Left cardiac atrium (tissue), 4 donors: ENCODE measurements around the gene DDR1. TPM values are rescaled to one million over a fixed set of nuclear protein-coding genes. Genes with fewer than 3 reads are reported as not detected.
A peak's percentile ranks its signal among the peaks of the same experiment; 100 is the strongest.

Source experiments
- ATAC-seq, 2 donors: fragments of 200-7000 bp; cut with Tn5 transposase; one replicate each; pipeline ENCODE4 v1.9.1; 2020; ENCODE audit warnings: mild to moderate bottlenecking in 2 of 2, moderate library complexity in 2 of 2
- DNase-seq: peaks from one replicate; pipeline ENCODE4 v3.0.0-alpha.2; 2020
- intact Hi-C, 2 donors: fragments of 100-400 bp; cut with DNase I; formaldehyde crosslinking; loops; one replicate each; pipeline versions ENCODE4 v1.14.1 to v1.15.1; 2022 to 2023
- microRNA-seq, 2 donors: library from miRNA; unstranded; fragments of <30 nt; microRNA quantifications; one replicate each; pipeline ENCODE4 v1.2.0, GENCODE V29; 2020
- total RNA-seq, 2 donors: library from RNA; stranded (reverse); fragmentation: NEBNext Ultra II Directional; extraction: Animal tissue kit (Norgen Biotek cat#: 25700); gene quantifications; one replicate each; pipeline ENCODE4 v1.2.1, GENCODE V29; 2021
- donor health status: DM: no; HTN: yes; CAD: no.
- donor health status: DM: no; HTN: yes; CAD: no; lungs with severe emphysema.
- donor health status: DM: yes; HTN: yes; CAD: no.
- donor health status: Dilated cardiomyopathy.

The DDR1 gene
- total RNA-seq, 2 donors from 2014 or later, result 58.4 to 60.2 TPM

DNA sequence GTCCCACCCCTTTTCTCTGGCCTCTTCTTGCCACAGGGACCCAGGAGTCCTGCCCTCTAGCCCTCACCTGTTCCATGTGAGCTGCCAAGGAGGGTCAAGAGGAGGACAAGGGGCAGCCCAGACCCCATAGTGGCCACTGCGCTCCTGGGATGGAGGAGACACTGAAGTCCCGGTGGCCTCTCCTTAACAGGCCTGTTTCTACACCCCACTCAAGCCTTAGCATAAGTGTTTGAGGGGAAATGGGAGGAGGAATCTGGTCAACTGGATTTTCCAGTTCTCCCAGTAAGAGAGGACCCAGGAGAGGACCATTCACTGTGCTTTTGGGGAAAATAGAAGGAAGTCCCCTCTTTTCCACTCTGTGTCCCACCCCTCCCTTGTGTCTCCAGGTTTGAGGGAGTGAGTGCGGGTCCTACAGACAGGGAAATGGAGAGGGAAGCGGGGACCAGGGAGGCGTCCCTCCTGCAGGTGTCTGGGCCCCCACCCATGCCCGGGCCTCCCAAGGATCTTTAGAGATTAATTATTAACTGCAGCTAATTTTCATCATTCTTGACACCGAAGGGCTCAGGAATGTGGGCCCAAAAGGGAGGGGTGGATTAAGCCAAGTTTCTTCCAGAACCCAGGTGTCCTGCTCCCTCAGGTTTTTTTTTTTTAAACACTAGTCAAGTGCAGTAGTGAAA lies 47.8 kb downstream of the DDR1 start, which contains the start of gene SFTA2:
Gene SFTA2 (minus strand): TSS at position 202 of the 677 bp plus-strand sequence. CDS start 74 bp downstream, at position 128.
- intact Hi-C loops, result no loop called here

GRCh38 chr6:30932665-30933365 lies 48.5 kb downstream of the DDR1 start:
- ATAC-seq (no peak), DNase-seq (no peak)
- intact Hi-C loops, result no loop called here

More for the DNA sequence above, 47.8 kb downstream of the DDR1 start, which contains the start of gene SFTA2:
- DNase-seq (no peak), ATAC-seq (no peak)

DNA sequence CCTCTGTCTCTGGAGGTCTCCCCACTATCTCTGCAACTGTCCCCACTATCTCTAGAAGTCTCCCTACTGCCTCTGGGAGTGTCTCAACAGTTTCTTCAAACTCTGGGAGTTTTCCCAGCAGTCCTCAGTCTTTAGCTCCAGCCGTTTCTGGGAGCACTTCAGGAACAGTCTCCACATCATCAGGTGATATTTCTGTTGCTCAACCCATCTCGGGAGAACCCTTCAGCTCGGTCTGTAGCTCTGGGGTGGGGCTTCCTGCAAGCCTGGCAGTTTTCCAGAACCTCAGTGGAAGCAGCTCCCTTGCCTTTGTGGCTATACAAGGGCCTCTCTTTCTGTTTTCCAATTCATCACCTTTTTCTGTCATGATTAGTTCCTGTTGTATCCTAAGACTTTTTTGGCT lies 50.7 kb downstream of the DDR1 start:
- intact Hi-C loops, result no loop called here

GRCh38 chr6:30937265-30937664 lies 52.9 kb downstream of the DDR1 start:
- intact Hi-C loops, result no loop called here
- DNase-seq (no peak), ATAC-seq (no peak)

More for the DNA sequence above, 50.7 kb downstream of the DDR1 start:
- ATAC-seq (peak in 1 of 2 donors; percentile 22), DNase-seq (no peak)

- intact Hi-C loops, result no loop called here
Measured at GRCh38 chr6:30938730-30939129, 54.4 kb downstream of the DDR1 start.

GRCh38 chr6:30939473-30939872 lies 55.2 kb downstream of the DDR1 start:
- ATAC-seq, result peak in 1 of 2 donors; percentile 19
- intact Hi-C loops, result no loop called here

More at GRCh38 chr6:30938730-30939129, 54.4 kb downstream of the DDR1 start:
- DNase-seq (no peak), ATAC-seq (no peak)

DNA sequence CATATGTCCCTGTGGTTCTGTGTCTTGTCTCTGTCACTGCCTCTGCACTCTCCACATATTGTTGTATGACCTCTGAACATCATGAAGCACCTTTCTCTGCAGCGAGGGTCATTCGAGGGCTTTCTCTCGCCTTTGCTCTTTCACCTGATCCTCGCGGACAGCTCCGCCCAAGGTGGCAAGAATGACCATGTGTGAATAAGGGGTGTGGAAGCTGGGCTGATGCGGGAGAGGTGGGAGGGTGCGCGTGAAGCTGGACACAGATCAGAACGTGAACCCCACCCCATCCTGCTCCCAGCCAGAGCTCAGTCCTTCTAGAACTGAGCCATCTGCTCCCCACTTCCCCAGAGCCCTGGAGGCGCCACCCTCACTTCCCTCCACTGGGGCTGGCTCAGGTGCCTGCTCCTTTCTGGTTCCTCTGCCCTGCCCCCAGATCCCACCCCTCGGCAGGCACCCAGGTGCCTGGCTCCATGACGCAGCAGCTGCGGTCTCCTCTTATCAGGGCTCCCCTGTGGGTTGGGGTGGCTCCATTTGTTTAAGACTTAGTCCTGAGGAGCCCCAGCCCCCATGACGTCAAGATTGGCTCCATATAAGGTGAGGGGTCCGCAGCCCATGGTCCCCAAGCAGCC lies 56.2 kb downstream of the DDR1 start, which contains the start of gene MUCL3:
Gene MUCL3 (plus strand): TSS at position 613 of the 626 bp plus-strand sequence. CDS start 27 bp downstream, outside the sequence.
- DNase-seq, result no peak
- intact Hi-C loops, result no loop called here
- no peak for ATAC-seq

More at GRCh38 chr6:30939473-30939872, 55.2 kb downstream of the DDR1 start:
- no peak for DNase-seq

- ATAC-seq (peak; percentile 83), DNase-seq (peak; percentile 85)
- intact Hi-C loops, result no loop called here
Measured at GRCh38 chr6:30942338-30943060, 58.2 kb downstream of the DDR1 start.

DNA sequence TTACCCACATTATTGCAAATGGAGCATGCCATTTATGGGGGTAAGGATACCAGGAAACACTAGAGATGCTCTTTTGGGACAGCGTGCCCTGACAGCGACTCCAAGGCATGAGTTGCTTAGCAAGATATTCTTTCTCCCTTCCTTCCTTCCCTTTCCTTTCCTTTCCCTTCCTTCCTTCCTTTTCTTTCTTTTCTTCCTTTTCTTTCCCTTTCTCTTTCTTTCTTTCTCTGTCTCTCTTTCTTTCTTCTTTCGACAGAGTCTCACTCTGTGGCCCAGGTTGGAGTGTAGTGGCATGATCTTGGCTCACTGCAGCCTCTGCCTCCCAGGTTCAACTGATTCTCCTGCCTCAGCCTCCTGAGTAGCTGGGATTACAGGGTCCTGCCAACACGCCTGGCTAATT lies 59.7 kb downstream of the DDR1 start:
- no peak for ATAC-seq
- intact Hi-C loops, result no loop called here
- no peak for DNase-seq

- intact Hi-C loops, result no loop called here
- DNase-seq (no peak), ATAC-seq (no peak)
Measured at GRCh38 chr6:30945281-30945680, 61.0 kb downstream of the DDR1 start.

GRCh38 chr6:30947231-30947630 lies 62.9 kb downstream of the DDR1 start:
- ATAC-seq (peak in 1 of 2 donors; percentile 49), DNase-seq (no peak)
- intact Hi-C loops, result no loop called here

DNA sequence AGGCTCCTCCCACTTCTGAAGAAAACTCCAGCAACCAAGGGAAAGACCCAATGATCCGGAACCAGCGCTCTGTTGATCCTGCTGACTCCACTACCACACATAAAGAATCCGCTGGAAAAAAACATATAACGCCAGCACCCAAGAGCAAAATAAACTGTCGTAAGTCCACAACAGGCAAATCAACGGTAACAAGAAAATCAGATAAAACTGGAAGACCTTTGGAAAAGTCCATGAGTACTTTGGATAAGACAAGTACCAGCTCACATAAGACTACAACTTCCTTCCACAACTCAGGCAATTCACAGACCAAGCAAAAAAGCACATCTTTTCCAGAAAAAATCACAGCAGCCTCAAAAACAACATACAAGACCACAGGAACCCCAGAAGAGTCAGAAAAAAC lies 64.5 kb downstream of the DDR1 start:
- DNase-seq (no peak), ATAC-seq (no peak)
- intact Hi-C loops, result no loop called here

Small RNA genes within 50 kb of the gene (microRNA-seq; reads per million reads assigned to microRNA genes)
- 0.20 to 0.54 reads per million in 2 donors for gene MIR4640

Other genes starting within 250 kb of the DDR1 start
- gene C6orf136, start 237.4 kb upstream of the DDR1 start, total RNA-seq, result 10 to 100 TPM; 30.1 to 39.3 TPM
- gene DHX16, start 211.5 kb upstream of the DDR1 start, total RNA-seq, result 10 to 100 TPM; 17.6 to 18.6 TPM
- gene PPP1R18, start 197.9 kb upstream of the DDR1 start, total RNA-seq, result 10 to 100 TPM; 28.0 to 36.8 TPM
- gene NRM, start 193.5 kb upstream of the DDR1 start, total RNA-seq, result 1 to 10 TPM; 5.3 to 6.3 TPM
- gene MDC1, start 167.2 kb upstream of the DDR1 start, total RNA-seq, result 10 to 100 TPM; 19.1 to 25.6 TPM
- 100 to 1,000 TPM; 276 to 303 TPM for gene TUBB, start 164.2 kb upstream of the DDR1 start, total RNA-seq
- gene FLOT1, start 141.8 kb upstream of the DDR1 start, total RNA-seq, result 100 to 1,000 TPM; 170 to 179 TPM
- gene IER3, start 140.0 kb upstream of the DDR1 start, total RNA-seq, result 10 to 100 TPM; 23.0 to 81.5 TPM
- 10 to 100 TPM; 24.4 to 25.3 TPM for gene GTF2H4, start 23.7 kb downstream of the DDR1 start, total RNA-seq
- gene VARS2, start 29.7 kb downstream of the DDR1 start, total RNA-seq, result 10 to 100 TPM; 14.0 to 18.7 TPM
- not detected for gene SFTA2, start 47.7 kb downstream of the DDR1 start, total RNA-seq
- not detected for gene MUCL3, start 56.5 kb downstream of the DDR1 start, total RNA-seq
- not detected for gene MUC21, start 99.2 kb downstream of the DDR1 start, total RNA-seq
- gene MUC22, start 126.0 kb downstream of the DDR1 start, total RNA-seq, result under 1 TPM in 1 of 2 donors, not detected in 1; 0.06 TPM
- not detected for gene C6orf15, start 228.1 kb downstream of the DDR1 start, total RNA-seq
- gene PSORS1C1, start 230.3 kb downstream of the DDR1 start, total RNA-seq, result 1 to 10 TPM; 1.1 to 1.9 TPM
- gene CDSN, start 235.9 kb downstream of the DDR1 start, total RNA-seq, result under 1 TPM in 1 of 2 donors, not detected in 1; 0.10 TPM